PC-3 (cell line): ENCODE measurements around the gene SDHAF4.

ENCODE experiments used
- EZH2 ChIP-seq: fragments of 300-600 bp; sonication (generic); IDR thresholded peaks from one replicate; pipeline ENCODE4 v1.6.1; 2017; ENCODE audit warnings: antibody characterized with exemption, mild to moderate bottlenecking, low read length; ENCODE audit not compliant: unreplicated experiment
- EZH2phosphoT487 ChIP-seq: fragments of 300-600 bp; sonication (generic); IDR thresholded peaks from 2 replicates; pipeline ENCODE4 v1.6.1; 2018; ENCODE audit warnings: mild to moderate bottlenecking, antibody characterized with exemption, low read length, borderline replicate concordance
- TF ChIP-seq, protein P1 (sequence below): fragments of 300-600 bp; sonication (generic); conservative IDR thresholded peaks from 2 replicates; pipeline ENCODE4 v1.5.1; 2017; ENCODE audit warnings: antibody characterized with exemption, low read depth, mild to moderate bottlenecking, low read length

- TF ChIP-seq, protein P1, sequence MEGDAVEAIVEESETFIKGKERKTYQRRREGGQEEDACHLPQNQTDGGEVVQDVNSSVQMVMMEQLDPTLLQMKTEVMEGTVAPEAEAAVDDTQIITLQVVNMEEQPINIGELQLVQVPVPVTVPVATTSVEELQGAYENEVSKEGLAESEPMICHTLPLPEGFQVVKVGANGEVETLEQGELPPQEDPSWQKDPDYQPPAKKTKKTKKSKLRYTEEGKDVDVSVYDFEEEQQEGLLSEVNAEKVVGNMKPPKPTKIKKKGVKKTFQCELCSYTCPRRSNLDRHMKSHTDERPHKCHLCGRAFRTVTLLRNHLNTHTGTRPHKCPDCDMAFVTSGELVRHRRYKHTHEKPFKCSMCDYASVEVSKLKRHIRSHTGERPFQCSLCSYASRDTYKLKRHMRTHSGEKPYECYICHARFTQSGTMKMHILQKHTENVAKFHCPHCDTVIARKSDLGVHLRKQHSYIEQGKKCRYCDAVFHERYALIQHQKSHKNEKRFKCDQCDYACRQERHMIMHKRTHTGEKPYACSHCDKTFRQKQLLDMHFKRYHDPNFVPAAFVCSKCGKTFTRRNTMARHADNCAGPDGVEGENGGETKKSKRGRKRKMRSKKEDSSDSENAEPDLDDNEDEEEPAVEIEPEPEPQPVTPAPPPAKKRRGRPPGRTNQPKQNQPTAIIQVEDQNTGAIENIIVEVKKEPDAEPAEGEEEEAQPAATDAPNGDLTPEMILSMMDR = no peak
- no peak for TF ChIP-seq EZH2phosphoT487
- no peak for TF ChIP-seq EZH2
Measured at GRCh38 chr6:70538376-70538775, 28.4 kb upstream of the SDHAF4 start.
